GM15510 (cell line): ENCODE data around the gene PROK1.

ENCODE experiments used
- POLR2A ChIP-seq: IDR thresholded peaks from 3 replicates; pipeline ENCODE4 v1.6.1; 2011; ENCODE audit warnings: borderline replicate concordance; ENCODE audit not compliant: insufficient read length; ENCODE audit errors: extremely low read depth

Gene PROK1

GRCh38 chr1:110460253-110461220 is 9.6 kb downstream of the PROK1 start:
- no peak for TF ChIP-seq POLR2A

GRCh38 chr1:110462093-110462492 is 11.1 kb downstream of the PROK1 start:
- TF ChIP-seq POLR2A = no peak

GRCh38 chr1:110462964-110463363 is 12.0 kb downstream of the PROK1 start:
- no peak for TF ChIP-seq POLR2A

GRCh38 chr1:110463725-110464124 is 12.8 kb downstream of the PROK1 start:
- TF ChIP-seq POLR2A = no peak

- TF ChIP-seq POLR2A = no peak
These were observed 13.4 kb downstream of the PROK1 start for GRCh38 chr1:110464340-110464739.

- TF ChIP-seq POLR2A = no peak
These were observed 14.3 kb downstream of the PROK1 start for GRCh38 chr1:110465038-110465813.

GRCh38 chr1:110465814-110466380 is 14.9 kb downstream of the PROK1 start:
- TF ChIP-seq POLR2A = no peak

- TF ChIP-seq POLR2A = no peak
These were observed 15.8 kb downstream of the PROK1 start for GRCh38 chr1:110466646-110467280.

- TF ChIP-seq POLR2A = no peak
These were observed 20.2 kb downstream of the PROK1 start for GRCh38 chr1:110471131-110471530.

GRCh38 chr1:110472546-110472945 is 21.6 kb downstream of the PROK1 start:
- TF ChIP-seq POLR2A = no peak

GRCh38 chr1:110474444-110474843 is 23.5 kb downstream of the PROK1 start:
- no peak for TF ChIP-seq POLR2A

GRCh38 chr1:110475362-110476027 is 24.5 kb downstream of the PROK1 start:
- TF ChIP-seq POLR2A = no peak

- no peak for TF ChIP-seq POLR2A
These were observed 25.2 kb downstream of the PROK1 start for GRCh38 chr1:110476028-110476765.
